ENCODE data around the gene MEGF11.

- no peak for TF ChIP-seq POLR2AphosphoS5 (IDR thresholded peaks at IDR 0.05)
- TF ChIP-seq, protein P1, sequence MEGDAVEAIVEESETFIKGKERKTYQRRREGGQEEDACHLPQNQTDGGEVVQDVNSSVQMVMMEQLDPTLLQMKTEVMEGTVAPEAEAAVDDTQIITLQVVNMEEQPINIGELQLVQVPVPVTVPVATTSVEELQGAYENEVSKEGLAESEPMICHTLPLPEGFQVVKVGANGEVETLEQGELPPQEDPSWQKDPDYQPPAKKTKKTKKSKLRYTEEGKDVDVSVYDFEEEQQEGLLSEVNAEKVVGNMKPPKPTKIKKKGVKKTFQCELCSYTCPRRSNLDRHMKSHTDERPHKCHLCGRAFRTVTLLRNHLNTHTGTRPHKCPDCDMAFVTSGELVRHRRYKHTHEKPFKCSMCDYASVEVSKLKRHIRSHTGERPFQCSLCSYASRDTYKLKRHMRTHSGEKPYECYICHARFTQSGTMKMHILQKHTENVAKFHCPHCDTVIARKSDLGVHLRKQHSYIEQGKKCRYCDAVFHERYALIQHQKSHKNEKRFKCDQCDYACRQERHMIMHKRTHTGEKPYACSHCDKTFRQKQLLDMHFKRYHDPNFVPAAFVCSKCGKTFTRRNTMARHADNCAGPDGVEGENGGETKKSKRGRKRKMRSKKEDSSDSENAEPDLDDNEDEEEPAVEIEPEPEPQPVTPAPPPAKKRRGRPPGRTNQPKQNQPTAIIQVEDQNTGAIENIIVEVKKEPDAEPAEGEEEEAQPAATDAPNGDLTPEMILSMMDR (IDR thresholded peaks at IDR 0.05): no peak
Observed at GRCh38 chr15:65921780-65922179, 331.8 kb downstream of the MEGF11 start.
